GM19324 (cell line): ENCODE measurements around the gene LRMDA.

ENCODE experiments used
- ATAC-seq: cut with Tn5 transposase; IDR thresholded peaks from one replicate; pipeline ENCODE4 v1.9.1; 2021; ENCODE audit warnings: mild to moderate bottlenecking, moderate library complexity; ENCODE audit not compliant: unreplicated experiment, low FRiP score

Gene LRMDA

DNA sequence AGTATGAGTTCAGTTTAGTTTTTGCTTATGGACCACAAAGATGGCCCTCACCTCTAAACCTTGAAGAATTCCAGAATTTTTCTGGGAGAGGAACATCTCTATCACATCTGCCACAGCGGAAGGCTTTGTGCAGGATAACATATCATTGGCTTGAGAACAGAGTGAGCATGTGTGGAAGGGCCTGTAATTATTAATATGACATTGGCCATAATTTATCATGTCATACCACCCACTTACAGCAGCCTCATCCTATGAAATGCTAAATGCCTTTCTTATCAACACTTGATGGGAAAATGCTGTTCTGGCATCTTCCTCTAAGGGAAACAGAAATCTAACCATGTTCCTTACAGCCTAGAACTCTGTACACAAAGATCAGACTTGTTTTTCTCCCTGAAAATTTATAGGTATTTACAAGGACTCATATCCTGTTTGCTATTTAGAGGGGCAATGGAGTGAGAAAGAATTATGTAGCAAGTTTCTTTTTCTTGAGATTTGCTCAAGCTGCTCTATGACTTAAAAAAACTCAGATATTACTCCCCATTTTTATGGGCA lies 817.3 kb downstream of the LRMDA start:
- ATAC-seq, result no peak

DNA sequence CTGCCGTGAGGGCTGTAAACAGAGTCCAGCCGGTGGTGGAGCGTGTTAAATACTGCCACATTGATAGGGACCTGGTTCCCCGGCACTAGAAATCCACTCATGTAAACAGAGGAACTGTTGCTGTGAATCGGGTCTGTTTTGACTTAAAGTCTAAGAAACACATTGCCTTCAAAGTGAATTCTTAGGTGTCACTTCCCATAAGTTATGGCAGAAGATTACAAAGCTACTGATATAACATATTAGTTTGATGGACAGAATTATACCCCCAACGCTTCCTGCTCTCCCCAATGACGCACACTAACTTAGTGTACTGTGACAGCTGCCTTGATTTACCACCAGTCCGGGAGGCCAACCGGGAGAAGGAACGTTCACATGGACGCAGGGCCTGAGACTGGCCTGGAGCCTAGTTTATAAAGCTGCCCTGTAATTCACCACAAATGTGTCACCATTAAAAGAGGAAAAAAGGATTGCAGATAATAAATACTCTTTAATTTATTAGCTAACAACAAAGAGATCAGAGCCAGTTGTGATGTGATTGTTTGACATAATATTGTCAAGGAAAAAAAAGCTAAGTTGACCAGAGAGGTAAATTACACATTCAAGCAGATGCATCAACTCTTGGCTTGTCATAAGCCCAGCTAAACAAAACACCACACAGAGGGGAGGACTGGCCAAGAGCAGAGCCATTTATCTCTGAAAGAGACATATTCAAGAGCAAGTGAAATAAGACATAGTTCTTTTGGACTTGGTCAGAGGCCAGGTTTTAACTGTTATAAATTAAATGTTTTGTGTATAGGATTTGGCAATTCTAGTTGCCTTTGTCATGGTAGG lies 820.6 kb downstream of the LRMDA start:
- ATAC-seq, result no peak

DNA sequence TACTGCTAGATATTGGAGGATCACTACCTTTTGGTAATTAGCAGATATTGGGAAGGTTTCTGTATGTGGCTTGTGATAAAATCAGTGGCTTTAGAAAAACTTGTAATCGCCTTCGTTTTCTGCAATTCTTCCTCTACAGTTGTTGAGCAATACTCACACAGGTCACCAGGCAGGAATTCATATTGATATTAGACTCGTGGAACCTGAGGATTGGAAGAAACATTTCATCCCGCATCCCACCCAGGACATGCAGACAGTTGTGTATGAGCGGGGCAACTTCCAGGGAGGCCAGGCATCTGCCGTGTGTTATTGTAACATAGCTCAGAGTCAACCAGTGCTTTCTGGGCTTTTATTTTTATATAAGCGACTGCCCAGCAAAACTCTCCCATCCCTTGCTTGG lies 821.3 kb downstream of the LRMDA start:
- ATAC-seq, result no peak

- no peak for ATAC-seq
Observed at GRCh38 chr10:76255241-76255640, 823.8 kb downstream of the LRMDA start.

DNA sequence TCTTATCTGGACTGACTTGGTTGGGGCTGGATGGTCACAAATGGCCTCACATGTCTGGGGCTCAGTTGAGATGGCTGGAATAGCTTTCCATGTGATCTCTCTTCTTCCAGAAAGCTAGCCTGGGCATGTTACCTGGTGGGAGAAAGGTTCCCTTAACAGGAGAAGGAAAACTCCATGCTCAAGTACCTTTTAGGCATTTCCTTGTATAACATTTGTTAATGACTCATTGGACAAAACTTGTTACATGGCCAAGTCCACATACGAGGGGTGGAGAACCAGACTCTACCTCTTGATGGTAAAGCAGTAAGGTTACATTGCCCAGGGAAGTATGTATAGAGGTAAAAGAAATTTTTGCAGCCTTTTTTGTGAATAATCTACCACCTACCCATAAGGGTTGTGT lies 826.4 kb downstream of the LRMDA start:
- ATAC-seq, result no peak

GRCh38 chr10:76265441-76266113 lies 834.2 kb downstream of the LRMDA start:
- no peak for ATAC-seq

DNA sequence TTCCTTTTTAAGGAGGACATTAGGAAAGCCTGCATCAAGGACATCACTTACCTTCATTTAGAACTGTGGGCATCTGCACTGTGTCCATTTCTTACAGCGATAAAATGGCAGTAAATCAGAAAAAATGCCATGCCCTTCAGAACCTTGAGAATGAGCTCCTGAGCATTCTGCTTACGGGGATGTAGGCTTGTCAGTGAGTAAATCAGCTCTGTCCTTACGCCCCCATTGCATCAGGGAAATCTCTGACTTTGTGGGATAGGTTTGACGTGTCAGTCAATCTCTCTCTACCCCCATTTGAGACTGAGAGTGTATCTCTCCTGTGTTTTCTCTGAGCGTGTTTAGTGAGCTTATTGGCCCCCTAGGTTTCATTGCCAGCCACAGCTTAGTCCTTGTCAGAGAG lies 837.1 kb downstream of the LRMDA start:
- no peak for ATAC-seq

DNA sequence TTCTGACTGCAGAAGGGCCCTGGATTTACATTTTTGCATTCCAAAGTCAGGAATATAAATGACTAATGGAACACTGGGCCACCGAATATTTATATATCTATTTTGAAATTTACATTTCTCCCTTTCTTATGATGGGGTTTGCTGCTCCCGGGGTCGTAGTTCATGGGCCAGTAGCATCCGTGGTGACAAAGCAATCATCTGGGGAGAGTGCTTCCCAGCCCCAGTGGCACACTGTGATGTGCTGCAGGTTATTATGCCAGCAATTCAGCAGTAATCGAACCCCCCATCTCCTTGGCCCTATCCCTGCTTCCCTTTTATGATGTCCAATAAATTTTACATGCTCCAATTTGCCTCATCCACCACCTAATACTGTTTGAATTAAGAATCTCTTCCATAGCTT lies 837.5 kb downstream of the LRMDA start:
- ATAC-seq, result no peak

- no peak for ATAC-seq
Observed at GRCh38 chr10:76270464-76270863, 839.0 kb downstream of the LRMDA start.

GRCh38 chr10:76274933-76275332 lies 843.5 kb downstream of the LRMDA start:
- ATAC-seq, result no peak

DNA sequence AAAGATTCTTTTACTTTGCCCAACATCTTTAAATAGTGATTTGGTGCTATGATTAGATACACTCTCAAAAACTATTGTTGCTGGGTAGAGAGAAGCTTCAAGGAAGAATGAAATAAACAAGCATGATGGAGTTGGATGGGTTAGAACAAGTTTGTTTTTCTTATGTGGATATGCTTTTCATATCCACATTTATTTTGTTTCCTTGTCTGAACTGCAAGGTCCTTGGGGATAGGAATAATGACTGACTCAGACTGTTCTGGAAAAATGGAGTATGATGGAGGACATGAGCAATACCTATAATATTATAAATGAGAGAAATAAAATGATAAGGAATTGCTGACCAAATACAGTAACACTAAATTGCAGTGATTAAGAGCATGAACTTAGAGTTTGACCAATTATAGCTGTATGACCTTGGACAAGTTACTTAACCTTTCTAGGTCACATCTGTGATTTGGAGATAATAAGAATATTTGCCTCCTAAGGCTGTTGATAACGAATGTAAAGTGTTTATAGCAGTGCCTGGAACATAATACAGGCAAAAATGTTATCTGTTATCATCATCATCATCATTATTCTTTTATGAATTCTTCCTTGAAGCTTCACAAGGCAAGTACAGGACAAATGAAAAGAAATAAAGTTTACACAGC lies 847.5 kb downstream of the LRMDA start:
- no peak for ATAC-seq

DNA sequence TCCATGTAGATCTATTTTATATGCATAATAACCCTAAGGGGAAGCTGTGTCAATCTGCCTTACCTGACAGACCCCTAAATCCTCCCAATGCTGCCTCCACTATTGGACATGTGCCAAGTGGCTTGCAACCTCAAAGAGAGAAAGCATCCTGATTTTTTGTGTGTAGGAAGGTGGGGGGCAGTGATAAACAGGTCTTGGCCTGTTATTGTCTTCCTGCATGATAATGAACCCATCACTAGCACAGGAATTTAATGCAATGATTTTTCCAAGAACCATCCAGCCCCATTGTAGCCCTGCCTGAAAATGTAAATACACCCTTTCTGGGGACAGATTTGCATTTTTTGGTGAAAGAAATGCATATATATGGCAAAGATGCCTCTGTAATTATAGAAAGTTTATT lies 850.2 kb downstream of the LRMDA start:
- no peak for ATAC-seq

- ATAC-seq, result no peak
Observed at GRCh38 chr10:76282061-76283025, 850.9 kb downstream of the LRMDA start.

DNA sequence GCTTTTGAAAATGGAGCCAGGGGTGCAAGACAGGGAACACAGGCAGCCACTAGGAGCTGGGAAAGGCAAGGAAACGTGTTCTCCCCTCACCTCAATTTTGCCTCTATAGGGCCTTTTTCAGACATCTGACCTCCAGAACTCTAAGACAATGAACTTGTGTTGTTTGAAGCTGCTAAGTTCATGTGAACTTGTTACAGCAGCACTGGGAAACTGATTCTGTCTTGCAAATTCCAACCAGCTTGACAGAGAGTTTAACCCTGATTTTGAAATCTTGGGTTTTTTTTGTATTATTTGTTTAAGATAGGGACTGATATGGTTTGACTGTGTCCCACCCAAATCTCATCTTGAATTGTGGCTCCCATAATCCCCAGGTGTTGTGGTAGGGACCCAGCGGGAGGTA lies 852.9 kb downstream of the LRMDA start:
- no peak for ATAC-seq

DNA sequence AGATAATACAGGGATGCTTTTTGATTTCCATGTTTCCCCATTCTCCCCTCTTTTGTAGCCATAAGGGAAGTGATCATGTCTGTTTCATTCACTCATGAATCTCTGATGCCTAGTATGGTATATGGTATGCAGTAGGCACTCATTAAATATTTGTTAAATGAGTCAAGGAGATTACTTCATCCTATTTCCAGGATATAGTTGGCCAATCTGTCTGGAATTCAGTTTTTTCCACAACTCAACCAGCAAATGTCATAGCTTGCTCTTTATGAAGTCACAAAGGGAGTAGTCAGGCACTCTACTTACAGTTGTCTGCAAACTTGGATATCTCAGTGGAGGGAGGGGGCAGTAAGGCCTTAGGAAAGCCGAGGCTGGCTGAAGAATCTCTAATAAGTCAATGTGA lies 853.6 kb downstream of the LRMDA start:
- ATAC-seq, result no peak

DNA sequence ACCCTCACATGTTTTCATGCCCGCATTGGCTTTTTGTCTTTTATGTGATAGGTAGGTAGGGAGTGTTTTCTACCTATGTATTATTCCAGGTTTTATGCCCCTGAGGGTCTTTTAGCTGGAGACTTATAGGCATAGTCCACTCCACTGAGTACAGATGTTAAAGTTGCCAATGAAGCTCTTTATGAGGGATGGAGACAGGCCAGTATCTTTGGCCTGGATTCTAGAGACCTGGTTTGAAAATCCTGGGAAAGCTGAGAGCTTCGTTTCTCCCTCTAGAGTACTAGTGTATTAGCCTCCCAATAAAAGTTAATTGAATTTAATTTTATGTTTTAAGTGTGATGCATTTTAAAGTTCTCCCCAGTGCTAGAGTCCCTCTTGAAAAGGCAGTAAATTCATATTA lies 854.1 kb downstream of the LRMDA start:
- ATAC-seq, result no peak

GRCh38 chr10:76286536-76286935 lies 855.1 kb downstream of the LRMDA start:
- ATAC-seq, result no peak

DNA sequence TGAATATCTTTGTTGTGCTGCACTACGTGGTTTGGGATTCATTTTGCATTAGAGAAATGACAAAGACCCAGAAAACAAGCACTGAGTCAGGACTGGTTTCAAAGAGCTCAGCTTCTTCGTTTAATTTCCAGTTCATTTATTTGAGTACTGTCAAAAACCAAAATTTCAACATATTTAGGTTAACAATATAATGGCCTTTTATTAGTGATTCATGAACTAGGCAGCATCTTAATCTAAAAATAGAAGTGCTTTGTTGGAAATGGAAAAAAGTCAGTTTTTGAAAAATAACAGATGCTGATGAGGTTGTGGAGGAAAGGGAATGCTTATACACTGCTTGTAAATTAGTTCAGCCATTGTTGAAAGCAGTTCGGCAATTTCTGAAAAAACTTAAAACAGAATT lies 856.4 kb downstream of the LRMDA start:
- ATAC-seq, result no peak

DNA sequence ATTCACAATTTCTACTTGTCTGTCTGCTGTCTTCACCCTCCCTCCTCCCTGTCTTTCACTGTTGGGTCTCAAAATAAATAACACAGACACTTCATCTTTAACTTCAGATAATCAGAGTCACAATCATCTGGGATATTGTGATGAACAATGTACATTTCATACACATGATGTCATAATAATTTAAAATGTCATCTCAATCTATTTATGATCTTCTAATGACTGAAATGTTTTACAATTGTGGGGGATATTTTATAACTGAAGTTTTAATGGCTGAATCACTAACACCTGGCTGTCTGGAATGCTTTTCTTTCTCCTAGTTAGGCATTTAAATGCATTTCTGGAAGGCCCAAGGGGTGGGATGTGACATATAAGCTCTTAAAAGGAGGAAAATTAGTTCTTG lies 859.8 kb downstream of the LRMDA start:
- ATAC-seq, result no peak

GRCh38 chr10:76291885-76292284 lies 860.5 kb downstream of the LRMDA start:
- ATAC-seq, result no peak
